GM12801 (cell line): ENCODE data around the gene VAMP7.

ENCODE experiments used
- TF ChIP-seq, protein P1 (sequence below): IDR thresholded peaks from one replicate; pipeline ENCODE4 v1.5.1; 2011; ENCODE audit warnings: control low read depth; ENCODE audit not compliant: insufficient read length; ENCODE audit errors: extremely low read depth

Gene VAMP7

GRCh38 chrX:155923200-155923599 lies 42.1 kb downstream of the VAMP7 start:
- TF ChIP-seq, protein P1, sequence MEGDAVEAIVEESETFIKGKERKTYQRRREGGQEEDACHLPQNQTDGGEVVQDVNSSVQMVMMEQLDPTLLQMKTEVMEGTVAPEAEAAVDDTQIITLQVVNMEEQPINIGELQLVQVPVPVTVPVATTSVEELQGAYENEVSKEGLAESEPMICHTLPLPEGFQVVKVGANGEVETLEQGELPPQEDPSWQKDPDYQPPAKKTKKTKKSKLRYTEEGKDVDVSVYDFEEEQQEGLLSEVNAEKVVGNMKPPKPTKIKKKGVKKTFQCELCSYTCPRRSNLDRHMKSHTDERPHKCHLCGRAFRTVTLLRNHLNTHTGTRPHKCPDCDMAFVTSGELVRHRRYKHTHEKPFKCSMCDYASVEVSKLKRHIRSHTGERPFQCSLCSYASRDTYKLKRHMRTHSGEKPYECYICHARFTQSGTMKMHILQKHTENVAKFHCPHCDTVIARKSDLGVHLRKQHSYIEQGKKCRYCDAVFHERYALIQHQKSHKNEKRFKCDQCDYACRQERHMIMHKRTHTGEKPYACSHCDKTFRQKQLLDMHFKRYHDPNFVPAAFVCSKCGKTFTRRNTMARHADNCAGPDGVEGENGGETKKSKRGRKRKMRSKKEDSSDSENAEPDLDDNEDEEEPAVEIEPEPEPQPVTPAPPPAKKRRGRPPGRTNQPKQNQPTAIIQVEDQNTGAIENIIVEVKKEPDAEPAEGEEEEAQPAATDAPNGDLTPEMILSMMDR: no peak

GRCh38 chrX:155938132-155938531 lies 57.0 kb downstream of the VAMP7 start:
- TF ChIP-seq, protein P1: no peak

GRCh38 chrX:155949098-155949497 lies 68.0 kb downstream of the VAMP7 start:
- TF ChIP-seq, protein P1: no peak

- TF ChIP-seq, protein P1: no peak
Observed at GRCh38 chrX:155951237-155951789, 70.2 kb downstream of the VAMP7 start.

- TF ChIP-seq, protein P1: no peak
Observed at GRCh38 chrX:155953055-155953454, 71.9 kb downstream of the VAMP7 start.

DNA sequence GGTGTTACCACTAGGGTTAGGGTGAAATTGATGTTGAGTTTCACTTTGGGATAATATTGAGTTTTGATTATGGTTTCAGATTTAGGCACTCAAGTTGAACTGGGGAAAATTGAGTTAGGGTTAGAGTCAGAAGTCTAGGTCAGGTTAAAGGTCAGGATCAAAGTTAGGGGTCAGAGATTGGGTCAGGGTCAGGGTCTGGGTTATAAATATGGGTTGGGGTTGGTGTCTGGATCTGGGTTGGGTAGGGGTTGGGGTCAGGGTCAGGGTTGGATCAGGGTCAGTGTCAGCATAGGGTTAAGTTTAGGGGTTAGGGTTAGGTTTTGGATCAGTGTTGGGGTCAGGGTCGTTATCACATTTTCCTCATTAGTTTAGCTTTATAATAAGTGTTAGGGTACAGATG lies 73.6 kb downstream of the VAMP7 start:
- TF ChIP-seq, protein P1: no peak

DNA sequence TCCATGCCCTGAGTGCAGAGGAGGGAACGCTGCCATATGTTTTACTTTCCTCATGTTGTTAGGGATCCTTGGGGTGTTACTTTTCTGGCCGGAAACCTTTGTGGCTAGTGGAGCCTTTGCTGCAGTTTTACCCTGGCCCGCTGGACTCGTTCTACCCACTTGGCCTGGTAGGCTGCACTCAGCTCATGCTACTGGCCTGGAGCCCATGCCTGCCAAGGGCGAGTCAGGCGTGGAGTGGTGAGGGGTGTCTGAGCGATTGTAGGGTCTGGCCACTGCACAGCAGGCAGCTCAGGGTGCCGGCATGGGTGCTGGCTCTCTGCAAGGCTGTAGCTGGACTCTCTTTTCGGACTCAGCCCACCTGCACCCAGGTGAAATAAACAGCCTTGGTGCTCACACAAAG lies 75.0 kb downstream of the VAMP7 start:
- TF ChIP-seq, protein P1: no peak
